Measurements from ENCODE around the gene TRUB2.
"Not testable (repeated sequence)": the region's sequence is repeated elsewhere in the genome, so short reads cannot be mapped to it uniquely, and the experiment has no call there.

Gene TRUB2

DNA sequence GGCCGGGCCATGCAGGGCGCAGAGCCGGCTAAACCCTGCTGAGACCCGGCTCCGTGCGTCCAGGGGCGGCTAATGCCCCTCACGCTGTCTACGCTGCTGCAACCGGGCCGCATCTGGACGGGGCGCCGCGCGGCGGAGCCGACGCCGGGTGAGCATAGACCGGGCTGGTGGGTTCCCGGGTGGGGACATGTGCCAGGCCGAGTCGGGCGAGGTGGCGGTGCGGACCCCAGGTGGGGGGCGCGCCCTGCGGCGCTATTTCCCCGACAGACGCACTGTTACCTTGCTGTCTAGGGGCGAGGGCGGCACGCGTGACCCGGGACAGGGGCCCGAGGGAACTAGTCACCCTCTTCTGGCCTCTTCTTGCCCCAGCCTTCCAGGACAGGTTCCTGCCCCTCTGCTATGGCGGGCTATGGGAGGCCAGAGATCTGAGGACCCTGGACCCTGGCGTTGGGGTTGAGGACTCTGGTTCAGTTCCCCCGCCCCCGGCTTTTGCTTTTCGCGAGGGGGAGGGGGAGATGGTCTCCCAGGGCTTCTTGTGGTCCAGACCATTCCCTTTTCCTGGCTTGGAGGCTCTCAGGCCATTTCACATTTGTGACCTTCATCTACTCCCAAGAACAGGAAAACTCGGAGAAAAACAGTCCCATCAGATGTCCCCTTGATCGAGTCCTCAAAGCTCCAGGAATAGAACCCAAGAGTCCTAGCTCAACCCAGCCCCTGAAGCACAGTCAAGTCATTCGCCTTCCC lies 18.6 kb upstream of the TRUB2 start:
- DNase-seq = no peak

- DNase-seq = peak; percentile 43 to 80
Observed at GRCh38 chr9:128339761-128340690, 17.8 kb upstream of the TRUB2 start, which contains the start of gene SLC27A4. Gene SLC27A4 (plus strand): TSS chr9:128340527. CDS start chr9:128343133, 2,606 bp downstream.

GRCh38 chr9:128338852-128339614 lies 16.8 kb upstream of the TRUB2 start:
- not testable (repeated sequence) for DNase-seq

GRCh38 chr9:128337936-128338335 lies 15.7 kb upstream of the TRUB2 start:
- no peak for DNase-seq

GRCh38 chr9:128335914-128336313 lies 13.7 kb upstream of the TRUB2 start:
- DNase-seq = no peak

GRCh38 chr9:128335161-128335560 lies 12.9 kb upstream of the TRUB2 start:
- DNase-seq = no peak

DNA sequence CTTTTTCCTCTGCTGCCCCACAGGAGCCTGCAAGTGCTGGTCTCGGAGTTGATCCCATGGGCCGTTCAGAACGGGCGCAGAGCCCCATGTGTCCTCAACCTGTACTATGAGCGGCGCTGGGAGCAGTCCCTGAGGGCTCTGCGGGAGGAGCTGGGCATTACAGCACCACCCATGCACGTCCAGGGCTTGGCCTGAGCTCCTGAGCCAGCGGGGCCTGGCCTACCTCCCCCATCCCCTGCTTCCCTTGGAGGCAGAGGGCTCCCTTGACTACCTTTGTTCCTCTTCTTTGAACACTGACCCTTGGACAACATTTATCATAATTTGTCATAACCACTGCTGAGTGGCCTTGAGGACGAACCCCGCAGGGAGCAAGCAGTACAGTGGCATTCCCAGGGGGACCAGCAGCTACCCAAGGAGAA lies 11.2 kb upstream of the TRUB2 start:
- no peak for DNase-seq

GRCh38 chr9:128325629-128326028 lies 3.4 kb upstream of the TRUB2 start:
- no peak for DNase-seq

GRCh38 chr9:128324401-128324800 lies 2.2 kb upstream of the TRUB2 start:
- no peak for DNase-seq

DNA sequence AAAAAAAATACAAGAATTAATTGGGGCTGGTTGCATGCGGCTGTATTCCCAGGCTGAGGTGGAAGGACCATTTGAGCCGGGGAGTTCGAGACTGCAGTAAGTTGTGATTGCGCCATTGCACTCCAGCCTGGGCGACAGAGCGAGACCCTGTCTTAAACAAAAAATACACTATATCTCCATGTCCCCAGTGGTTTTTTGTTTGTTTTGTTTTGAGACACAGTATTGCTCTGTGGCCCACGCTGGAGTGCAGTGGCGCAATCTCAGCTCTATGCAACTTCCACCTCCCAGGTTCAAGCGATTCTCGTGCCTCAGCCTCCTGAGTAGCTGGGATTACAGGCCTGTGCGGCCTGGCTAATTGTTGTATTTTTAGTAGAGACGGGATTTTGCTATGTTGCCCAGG lies 1.5 kb upstream of the TRUB2 start:
- DNase-seq = no peak

DNA sequence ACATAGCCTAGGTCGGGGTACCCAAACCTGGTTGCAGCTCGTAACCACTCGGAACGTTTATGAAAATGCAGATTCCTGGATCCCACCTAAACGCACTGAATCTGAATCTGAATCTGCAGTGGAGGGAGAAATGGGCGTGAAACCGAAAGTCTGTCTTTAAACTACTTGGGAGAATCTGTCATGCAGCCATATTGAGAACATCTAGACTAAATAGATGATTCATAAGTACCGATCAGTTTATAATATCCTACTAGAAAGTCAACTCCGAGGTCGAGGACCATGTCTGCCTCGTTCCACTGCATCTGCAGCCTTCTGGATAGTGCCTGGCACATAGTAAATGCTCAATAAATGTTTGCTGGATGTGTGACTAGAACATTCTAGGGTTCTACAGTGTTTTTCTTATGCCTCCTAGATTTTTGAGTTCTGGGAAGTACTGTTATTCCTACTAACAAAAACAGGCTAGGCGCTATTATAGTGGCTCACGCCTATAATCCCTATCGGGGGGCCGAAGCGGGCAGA lies 1.0 kb upstream of the TRUB2 start:
- no peak for DNase-seq

DNA sequence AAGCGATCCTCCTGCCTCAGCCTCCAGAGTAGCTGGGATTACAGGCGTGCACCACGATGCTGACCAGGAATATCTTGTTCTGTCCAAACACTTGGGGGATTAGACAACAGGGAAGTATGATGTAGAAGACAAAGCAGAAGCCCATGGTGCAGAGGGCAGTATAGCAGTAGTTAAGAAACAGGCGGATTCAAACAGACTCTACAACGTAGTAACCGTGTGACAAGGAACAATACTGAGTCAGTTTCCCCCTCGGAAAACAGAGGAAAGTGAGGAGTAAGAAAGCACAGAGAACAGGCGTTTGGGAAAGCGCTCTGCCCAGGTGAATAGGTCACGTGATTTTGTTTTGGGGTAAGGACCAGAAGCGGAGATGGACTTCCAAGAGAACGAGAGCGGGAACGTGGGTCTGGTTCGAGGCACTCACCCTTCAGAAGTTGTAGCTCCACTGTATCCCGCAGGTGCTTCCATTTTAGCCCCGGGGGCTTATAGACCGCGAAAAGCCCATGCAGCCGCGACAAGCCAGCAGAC lies 306 bp downstream of the TRUB2 start:
- DNase-seq = no peak

DNA sequence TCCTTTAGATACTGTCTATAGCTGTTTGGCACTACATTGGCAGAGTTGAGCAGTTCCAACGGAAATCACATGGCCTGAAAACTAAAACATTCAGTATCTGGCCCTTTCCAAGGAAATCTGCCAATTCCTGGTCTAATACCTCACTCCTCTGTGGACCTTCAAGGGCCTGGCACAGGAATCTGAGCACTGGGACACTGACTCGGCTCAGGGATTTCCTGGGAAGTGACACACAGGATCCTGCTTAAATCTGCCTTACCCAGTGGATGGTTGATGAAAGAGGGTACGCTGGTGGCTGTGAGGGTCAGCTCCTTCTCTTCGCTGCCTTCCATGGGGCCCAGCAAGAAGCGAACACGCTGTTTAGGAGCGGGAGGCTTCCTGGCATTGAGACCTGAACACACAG lies 904 bp downstream of the TRUB2 start:
- no peak for DNase-seq

- DNase-seq = no peak
Observed at GRCh38 chr9:128317629-128318028, 4.6 kb downstream of the TRUB2 start.

- no peak for DNase-seq
Observed at GRCh38 chr9:128316421-128316820, 5.8 kb downstream of the TRUB2 start.

DNA sequence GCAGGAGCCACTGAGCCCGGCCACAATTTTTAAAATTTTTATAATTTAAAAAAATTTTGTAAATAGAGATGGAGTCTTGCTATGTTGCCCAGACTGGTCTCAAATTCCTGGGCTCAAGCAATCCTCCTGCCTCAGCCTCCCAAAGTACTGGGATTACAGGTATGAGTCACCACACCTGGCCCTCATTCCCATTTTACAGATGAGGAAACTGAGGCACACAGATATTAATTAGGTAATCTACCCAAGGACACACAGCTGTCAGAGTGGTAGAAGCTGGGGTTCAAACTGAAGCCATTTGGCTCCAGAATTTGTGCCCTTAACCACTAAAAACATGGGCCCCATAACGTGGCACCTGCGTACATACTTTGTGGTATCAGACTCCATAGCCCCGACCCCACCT lies 7.5 kb downstream of the TRUB2 start:
- no peak for DNase-seq

DNA sequence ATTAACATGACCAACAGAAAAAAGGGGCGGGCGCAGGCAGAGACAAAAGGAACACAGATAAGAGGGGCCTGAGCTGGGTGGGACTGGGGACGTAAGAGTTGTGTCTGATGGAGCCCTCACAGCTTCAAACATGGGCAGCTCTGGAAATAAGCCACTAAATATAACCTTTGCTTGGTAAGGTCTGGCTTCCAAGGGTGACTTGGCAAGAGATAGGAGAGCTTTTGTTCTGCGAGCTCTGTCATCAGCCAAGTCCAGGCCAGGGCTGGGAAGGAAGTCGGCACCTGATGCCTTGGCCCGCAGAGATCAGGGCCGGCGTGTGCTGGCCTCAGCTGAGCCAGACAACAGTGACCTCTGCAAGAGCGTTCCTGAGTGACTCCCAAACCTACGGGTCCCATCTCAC lies 11.8 kb downstream of the TRUB2 start:
- DNase-seq = no peak

DNA sequence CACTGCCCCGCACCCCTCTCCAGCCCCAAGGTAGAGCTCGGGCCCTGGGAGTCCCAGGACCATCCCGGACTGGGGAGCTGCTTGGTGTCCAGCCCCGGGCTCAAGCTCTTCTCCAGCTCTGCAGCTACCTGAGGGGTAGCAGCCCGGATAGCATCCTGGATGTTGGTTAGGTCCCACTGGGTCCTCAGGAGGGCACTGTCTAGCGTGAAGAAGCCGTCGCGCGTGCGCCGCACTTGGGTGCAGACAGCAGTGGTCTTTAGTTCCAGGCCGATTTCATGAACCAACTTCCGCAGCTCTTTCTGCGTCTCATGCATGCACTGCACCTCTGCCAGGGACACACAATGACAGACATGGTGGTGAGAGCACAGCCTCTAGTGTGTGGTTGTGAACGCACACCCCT lies 12.7 kb downstream of the TRUB2 start:
- no peak for DNase-seq

GRCh38 chr9:128304971-128305288 lies 17.3 kb downstream of the TRUB2 start:
- DNase-seq = no peak

DNA sequence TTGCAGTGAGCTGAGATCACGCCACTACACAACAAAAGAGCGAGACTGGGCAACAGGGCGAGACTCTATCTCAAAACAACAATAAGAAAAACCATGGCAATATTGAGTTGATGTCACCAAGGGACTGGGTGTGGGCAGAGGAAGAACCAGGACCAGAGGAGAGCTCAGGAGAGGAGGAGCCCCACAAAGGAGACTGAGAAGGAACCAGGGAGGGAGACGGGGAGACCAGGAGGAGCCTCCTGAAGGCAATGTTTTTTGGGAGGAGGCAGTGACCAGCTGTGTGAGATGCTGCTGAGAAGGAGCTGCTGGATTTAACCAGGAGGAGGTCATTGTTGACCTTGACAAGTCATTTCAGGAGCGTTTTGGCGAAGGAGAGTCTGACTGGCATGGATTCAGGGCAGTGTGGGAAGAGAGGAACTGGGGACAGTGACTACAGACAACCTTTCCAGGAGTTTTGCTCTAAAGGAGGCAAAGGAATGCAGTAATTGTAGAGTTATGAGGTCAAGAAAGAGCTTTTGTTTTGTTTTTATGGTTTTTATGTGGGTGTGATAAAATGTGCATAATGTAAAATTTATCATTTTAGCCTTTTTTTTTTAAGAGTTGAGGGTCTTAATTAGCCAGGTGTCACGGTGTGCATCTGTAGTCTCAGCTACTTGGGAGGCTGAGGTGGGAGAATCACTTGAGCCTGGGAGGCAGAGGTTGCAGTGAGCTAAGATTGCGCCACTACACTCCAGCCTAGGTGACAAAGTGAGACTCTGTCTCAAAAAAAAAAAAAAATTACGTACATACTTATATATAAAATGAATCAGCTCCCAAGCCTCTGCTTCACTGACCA lies 17.9 kb downstream of the TRUB2 start:
- DNase-seq = no peak

DNA sequence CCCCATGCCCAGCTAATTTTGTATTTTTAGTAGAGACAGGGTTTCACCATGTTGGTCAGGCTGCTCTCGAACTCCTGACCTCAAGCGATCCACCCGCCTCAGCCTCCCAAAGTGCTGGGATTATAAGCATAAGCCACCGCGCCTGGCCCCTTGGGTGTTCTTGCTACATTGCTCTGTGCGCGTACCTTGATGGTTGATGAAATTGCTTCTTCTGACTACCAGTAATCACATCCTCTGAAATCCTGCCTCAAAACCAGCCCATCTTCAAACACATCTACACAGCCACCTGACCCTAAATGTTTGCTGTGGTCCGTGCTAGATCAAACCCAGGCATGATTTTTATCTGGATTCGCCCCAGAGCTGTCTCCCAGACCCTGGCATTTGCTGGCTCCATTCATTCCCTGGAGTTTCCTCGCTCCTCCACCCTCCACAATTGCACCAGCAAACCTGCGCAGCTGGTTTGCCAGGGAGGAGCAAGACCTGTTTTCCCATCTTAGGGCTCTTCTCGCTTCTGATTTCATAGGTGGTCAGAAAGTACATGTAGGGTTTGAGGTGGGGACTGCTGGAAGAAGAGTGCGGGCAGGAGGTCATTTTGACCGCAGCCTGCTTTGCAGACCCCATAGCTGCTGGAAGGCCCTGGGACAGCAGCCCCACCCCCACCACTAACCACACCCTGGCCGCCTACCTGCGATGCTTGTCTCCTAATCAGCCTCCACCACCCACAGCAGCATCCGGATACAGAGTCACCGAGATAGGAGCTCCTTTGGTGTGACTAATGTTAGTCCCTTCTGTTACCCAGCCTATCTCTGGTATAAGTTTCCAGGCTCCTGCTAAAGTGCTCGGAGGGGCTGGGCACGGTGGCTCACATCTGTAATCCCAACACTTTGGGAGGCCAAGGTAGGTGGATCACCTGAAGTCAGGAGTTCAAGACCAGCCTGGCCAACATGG lies 23.4 kb downstream of the TRUB2 start:
- DNase-seq = no peak
